OCI-LY7 (cell line): Measurements from ENCODE around the gene HSD17B4. TPM values are rescaled to one million over a fixed set of nuclear protein-coding genes. Genes with fewer than 3 reads are reported as not detected.

ENCODE experiments used
- BruUV-seq: library from RNA; stranded (reverse); fragments of 400-500 nt; replicated peaks from 2 replicates; lab custom pipeline; 2021; lab: Mats Ljungman, UMichigan
- CTCF ChIA-PET: fragments of 300-600 bp; sonication (Branson Sonifier 250); formaldehyde crosslinking; loops from one replicate; lab custom pipeline; 2022; ENCODE audit warnings: antibody characterized with exemption; ENCODE audit not compliant: unreplicated experiment; lab: Charles Lee
- POLR2A ChIA-PET: fragments of 300-600 bp; sonication (Branson Sonifier 250); formaldehyde crosslinking; loops from one replicate; lab custom pipeline; 2022; ENCODE audit warnings: antibody characterized with exemption; lab: Charles Lee
- DNase-seq: peaks from one replicate; pipeline ENCODE4 v3.0.0-alpha.2; 2015; ENCODE audit warnings: low spot score
- H2AFZ ChIP-seq: fragments of 200-600 bp; sonication (generic), shearing (Covaris generic); 2 replicates; pipeline ENCODE4 v1.6.1; 2014; ENCODE audit warnings: mild to moderate bottlenecking, antibody characterized with exemption, low read length, moderate library complexity
- H3K27ac ChIP-seq: fragments of 200-600 bp; sonication (generic); 2 replicates; pipeline ENCODE4 v1.5.1; 2014; ENCODE audit warnings: mixed run types, low read depth, mild to moderate bottlenecking, moderate library complexity, low read length, inconsistent platforms; ENCODE audit not compliant: poor library complexity, severe bottlenecking
- H3K36me3 ChIP-seq: fragments of 200-600 bp; sonication (generic); 2 replicates; pipeline ENCODE4 v1.6.1; 2014; ENCODE audit warnings: mild to moderate bottlenecking, antibody characterized with exemption, low read length, moderate library complexity, mixed read lengths; ENCODE audit not compliant: insufficient read depth
- H3K4me1 ChIP-seq: fragments of 200-600 bp; sonication (generic); 2 replicates; pipeline ENCODE4 v1.5.1; 2014; ENCODE audit warnings: mild to moderate bottlenecking, low read length; ENCODE audit not compliant: insufficient read depth, poor library complexity, severe bottlenecking
- H3K4me2 ChIP-seq: fragments of 200-600 bp; sonication (generic); 2 replicates; pipeline ENCODE4 v1.6.1; 2014; ENCODE audit warnings: mild to moderate bottlenecking, low read length
- H3K4me3 ChIP-seq: fragments of 200-600 bp; sonication (generic); 2 replicates; pipeline ENCODE4 v1.5.1; 2014; ENCODE audit warnings: mild to moderate bottlenecking, low read depth, low read length; ENCODE audit not compliant: poor library complexity, severe bottlenecking
- H3K79me2 ChIP-seq: fragments of 200-600 bp; sonication (generic); 2 replicates; pipeline ENCODE4 v1.6.1; 2016; ENCODE audit warnings: low read depth, mild to moderate bottlenecking, low read length, moderate library complexity, mixed read lengths; ENCODE audit not compliant: insufficient read depth
- H3K9me2 ChIP-seq: fragments of 200-600 bp; sonication (generic); 2 replicates; pipeline ENCODE4 v1.6.1; 2016; ENCODE audit warnings: mild to moderate bottlenecking, low read length, mixed read lengths; ENCODE audit not compliant: insufficient read depth
- H3K9me3 ChIP-seq: fragments of 200-600 bp; sonication (generic); 2 replicates; pipeline ENCODE4 v1.6.1; 2014; ENCODE audit warnings: mild to moderate bottlenecking, mixed run types, low read length, mixed read lengths
- H4K20me1 ChIP-seq: fragments of 200-600 bp; sonication (generic); 2 replicates; pipeline ENCODE4 v1.6.1; 2014; ENCODE audit warnings: mild to moderate bottlenecking, antibody characterized with exemption, low read length, moderate library complexity, mixed read lengths; ENCODE audit not compliant: insufficient read depth
- EZH2phosphoT487 ChIP-seq: fragments of 200-600 bp; sonication (generic); IDR thresholded peaks from 2 replicates; pipeline ENCODE4 v1.6.1; 2018; ENCODE audit warnings: low read depth, borderline replicate concordance, mild to moderate bottlenecking, mixed run types, antibody characterized with exemption, low read length, moderate library complexity, mixed read lengths
- intact Hi-C: fragments of 100-400 bp; cut with micrococcal nuclease; formaldehyde crosslinking; loops from one replicate; pipeline ENCODE4 v1.10.0; 2022; ENCODE audit not compliant: unreplicated experiment
- total RNA-seq, 2 experiments: library from RNA; depleted of rRNA in 1 of 2; stranded (reverse); fragments of >200 nt in 1 of 2; shearing (Covaris generic) in 1 of 2; gene quantifications; 2 replicates each; pipeline ENCODE4 v1.2.3, GENCODE V29; 2014 to 2022
- TF ChIP-seq, protein P1 (sequence below): fragments of 200-600 bp; sonication (generic); conservative IDR thresholded peaks from 2 replicates; pipeline ENCODE4 v1.5.1; 2014; ENCODE audit warnings: mild to moderate bottlenecking, antibody characterized with exemption, low read length, moderate library complexity, mixed read lengths

Gene HSD17B4
- total RNA-seq, 2 experiments from 2014 or later: 55.4 to 145 TPM

GRCh38 chr5:119521232-119521631, 68.9 kb downstream of the HSD17B4 start:
- Histone ChIP-seq H2AFZ (no peak overlapping the region), H3K4me3 (no peak overlapping the region), H3K4me1 (no peaks in the 10 kb centered on the region), H3K27ac (no peak overlapping the region), H3K4me2 (no peak overlapping the region), H3K36me3 (peaks cover 3% of the 10 kb centered on the region; the same call in 1 of the 2 replicates), H3K9me3 (no peaks in the 10 kb centered on the region), H4K20me1 (no peaks in the 10 kb centered on the region), H3K79me2 (no peaks in the 10 kb centered on the region), H3K9me2 (no peaks in the 10 kb centered on the region)
- intact Hi-C loops: no loop called here
- ChIA-PET CTCF (no interaction called here), POLR2A (interaction anchor here (0.6 kb wide), 1 partner anchor 18 kb away, joined by 3 read pairs; no protein-coding TSS in a partner anchor)
- no peak for DNase-seq
- BruUV-seq: no TSS peak
- TF ChIP-seq EZH2phosphoT487: no peak
- TF ChIP-seq, protein P1, sequence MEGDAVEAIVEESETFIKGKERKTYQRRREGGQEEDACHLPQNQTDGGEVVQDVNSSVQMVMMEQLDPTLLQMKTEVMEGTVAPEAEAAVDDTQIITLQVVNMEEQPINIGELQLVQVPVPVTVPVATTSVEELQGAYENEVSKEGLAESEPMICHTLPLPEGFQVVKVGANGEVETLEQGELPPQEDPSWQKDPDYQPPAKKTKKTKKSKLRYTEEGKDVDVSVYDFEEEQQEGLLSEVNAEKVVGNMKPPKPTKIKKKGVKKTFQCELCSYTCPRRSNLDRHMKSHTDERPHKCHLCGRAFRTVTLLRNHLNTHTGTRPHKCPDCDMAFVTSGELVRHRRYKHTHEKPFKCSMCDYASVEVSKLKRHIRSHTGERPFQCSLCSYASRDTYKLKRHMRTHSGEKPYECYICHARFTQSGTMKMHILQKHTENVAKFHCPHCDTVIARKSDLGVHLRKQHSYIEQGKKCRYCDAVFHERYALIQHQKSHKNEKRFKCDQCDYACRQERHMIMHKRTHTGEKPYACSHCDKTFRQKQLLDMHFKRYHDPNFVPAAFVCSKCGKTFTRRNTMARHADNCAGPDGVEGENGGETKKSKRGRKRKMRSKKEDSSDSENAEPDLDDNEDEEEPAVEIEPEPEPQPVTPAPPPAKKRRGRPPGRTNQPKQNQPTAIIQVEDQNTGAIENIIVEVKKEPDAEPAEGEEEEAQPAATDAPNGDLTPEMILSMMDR: no peak

- no peak for TF ChIP-seq EZH2phosphoT487
- TF ChIP-seq, protein P1: no peak
- no TSS peak for BruUV-seq
- CTCF ChIA-PET: no interaction called here
Measured at GRCh38 chr5:119522841-119523240, 70.5 kb downstream of the HSD17B4 start.

DNA sequence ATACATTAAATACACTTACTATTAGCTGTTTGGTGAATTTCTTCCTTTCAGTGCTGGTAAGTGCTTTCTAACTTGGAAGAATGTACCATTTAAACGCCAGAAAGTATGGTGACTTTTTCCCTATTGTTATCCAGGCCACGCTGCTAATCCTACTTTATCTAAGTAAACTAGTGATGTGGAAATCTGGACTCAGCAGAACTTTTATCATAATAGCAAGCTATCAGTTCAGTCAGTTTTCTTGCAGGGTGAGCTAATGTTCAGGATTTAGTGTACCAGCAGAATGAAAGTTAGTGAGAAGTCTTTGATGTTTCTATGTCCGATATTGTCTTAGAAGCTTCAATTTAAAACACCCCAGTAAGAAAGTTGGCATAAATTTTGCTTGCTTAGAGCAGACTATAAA, 72.2 kb downstream of the HSD17B4 start:
- no peaks in the 10 kb centered on the region for H3K79me2 ChIP-seq
- no peak overlapping the region for H3K27ac ChIP-seq
- no peaks in the 10 kb centered on the region for H3K4me1 ChIP-seq
- H3K36me3 ChIP-seq: peaks cover 17% of the 10 kb centered on the region
- ChIA-PET POLR2A (interaction anchor here (0.5 to 1.7 kb wide), 6 partner anchors 12 to 1782 kb away, joined by 3 to 5 read pairs (median 3); no protein-coding TSS in a partner anchor), CTCF (no interaction called here)
- intact Hi-C loops: no loop called here
- TF ChIP-seq, protein P1: no peak
- no peak for TF ChIP-seq EZH2phosphoT487
- no peaks in the 10 kb centered on the region for H3K9me3 ChIP-seq
- H4K20me1 ChIP-seq: no peaks in the 10 kb centered on the region
- no peak overlapping the region for H3K4me2 ChIP-seq
- H3K4me3 ChIP-seq: no peak overlapping the region
- no peak overlapping the region for H2AFZ ChIP-seq
- BruUV-seq: no TSS peak
- no peaks in the 10 kb centered on the region for H3K9me2 ChIP-seq
- DNase-seq: no peak

More at GRCh38 chr5:119522841-119523240, 70.5 kb downstream of the HSD17B4 start:
- no peaks in the 10 kb centered on the region for H3K79me2 ChIP-seq
- H2AFZ ChIP-seq: no peak overlapping the region
- H4K20me1 ChIP-seq: no peaks in the 10 kb centered on the region
- H3K4me3 ChIP-seq: no peak overlapping the region
- H3K9me2 ChIP-seq: no peaks in the 10 kb centered on the region
- intact Hi-C loops: no loop called here
- no peak overlapping the region for H3K27ac ChIP-seq
- POLR2A ChIA-PET: interaction anchor here (0.9 kb wide), 1 partner anchor 70 kb away, joined by 4 read pairs; no protein-coding TSS in a partner anchor
- H3K9me3 ChIP-seq: no peaks in the 10 kb centered on the region
- H3K4me2 ChIP-seq: no peak overlapping the region
- peaks cover 13% of the 10 kb centered on the region for H3K36me3 ChIP-seq
- no peaks in the 10 kb centered on the region for H3K4me1 ChIP-seq
- DNase-seq: no peak
